Keratinocyte (primary cell): Measurements from ENCODE around the gene RHOG. TPM values are rescaled to one million over a fixed set of nuclear protein-coding genes. Genes with fewer than 3 reads are reported as not detected.

Experiments
- DNase-seq: peaks from one replicate; pipeline ENCODE4 v3.0.0-alpha.2; 2011; ENCODE audit warnings: low read depth, missing footprints, low spot score
- FAIRE-seq: peaks from 2 replicates; lab custom pipeline; 2011; peaks lifted over from hg19 to GRCh38; lab: Jason Lieb, UNC
- H2AFZ ChIP-seq: 2 replicates; pipeline ENCODE4 v1.6.0; 2012; ENCODE audit warnings: low read length, control low read depth, inconsistent platforms; ENCODE audit not compliant: control insufficient read depth
- H3K27ac ChIP-seq: 2 replicates; pipeline ENCODE4 v1.5.1; 2011; ENCODE audit warnings: low read length; ENCODE audit not compliant: control insufficient read depth, insufficient read depth
- H3K27me3 ChIP-seq: 3 replicates; pipeline ENCODE4 v1.6.0; 2011; ENCODE audit warnings: low read length; ENCODE audit not compliant: control insufficient read depth, insufficient read depth; ENCODE audit errors: extremely low read depth
- H3K36me3 ChIP-seq, 2 experiments: 2 replicates in 1 of 2; 3 replicates in 1 of 2; pipeline ENCODE4 v1.5.1; 2011; ENCODE audit warnings: low read length in 2 of 2, mild to moderate bottlenecking in 1 of 2; ENCODE audit not compliant: control insufficient read depth in 2 of 2, insufficient read depth in 2 of 2; ENCODE audit errors: extremely low read depth in 1 of 2
- H3K4me1 ChIP-seq: 3 replicates; pipeline ENCODE4 v1.5.1; 2011; ENCODE audit warnings: low read length; ENCODE audit not compliant: control insufficient read depth, insufficient read depth; ENCODE audit errors: extremely low read depth
- H3K4me2 ChIP-seq: 3 replicates; pipeline ENCODE4 v1.6.0; 2011; ENCODE audit warnings: low read depth, low read length; ENCODE audit not compliant: control insufficient read depth, insufficient read depth; ENCODE audit errors: extremely low read depth
- H3K4me3 ChIP-seq, 3 experiments: fragments of 200-600 bp in 1 of 3; sonication (generic) in 1 of 3; 2 replicates in 2 of 3; 3 replicates in 1 of 3; pipeline ENCODE4 v1.5.1; 2011 to 2016; ENCODE audit warnings: low read length in 3 of 3, mild to moderate bottlenecking in 3 of 3, control low read depth in 2 of 3, inconsistent platforms in 1 of 3, low read depth in 1 of 3, mixed read lengths in 1 of 3, mixed run types in 1 of 3, moderate library complexity in 1 of 3; ENCODE audit not compliant: control insufficient read depth in 2 of 3, insufficient read depth in 2 of 3; ENCODE audit errors: extremely low read depth in 1 of 3
- H3K79me2 ChIP-seq: 2 replicates; pipeline ENCODE4 v1.6.0; 2012; ENCODE audit warnings: low read length; ENCODE audit not compliant: control insufficient read depth, insufficient read depth
- H3K9ac ChIP-seq: 3 replicates; pipeline ENCODE4 v1.6.0; 2011; ENCODE audit warnings: low read length; ENCODE audit not compliant: control insufficient read depth, insufficient read depth; ENCODE audit errors: extremely low read depth
- H3K9me1 ChIP-seq: 3 replicates; pipeline ENCODE4 v1.6.0; 2011; ENCODE audit warnings: low read length; ENCODE audit not compliant: control insufficient read depth, insufficient read depth; ENCODE audit errors: extremely low read depth
- H3K9me3 ChIP-seq: 2 replicates; pipeline ENCODE4 v1.5.1; 2012; ENCODE audit warnings: low read depth, low read length; ENCODE audit not compliant: control insufficient read depth
- H4K20me1 ChIP-seq: 3 replicates; pipeline ENCODE4 v1.6.0; 2011; ENCODE audit warnings: low read length; ENCODE audit not compliant: control insufficient read depth, insufficient read depth; ENCODE audit errors: extremely low read depth
- EZH2 ChIP-seq: IDR thresholded peaks from one replicate; pipeline ENCODE4 v1.6.1; 2012; ENCODE audit warnings: inconsistent platforms, mild to moderate bottlenecking, low read length, moderate library complexity
- dilution Hi-C: fragments of 300-500 bp; cut with MboI; formaldehyde crosslinking; loops from one replicate; pipeline ENCODE4 v1.7.0; 2020; ENCODE audit warnings: low sequenced_read_pairs; ENCODE audit not compliant: extremely low pct_ligation_motif_present
- polyA plus RNA-seq, 5 experiments: library from polyadenylated mRNA; depleted of rRNA in 3 of 5; stranded (reverse) in 3 of 5; stranded (forward) in 1 of 5; unstranded in 1 of 5; fragments of >200 nt; gene quantifications; 1 replicate in 1 of 5; 2 replicates in 3 of 5; 3 replicates in 1 of 5; pipeline versions ENCODE4 v1.2.1 to v1.2.3, GENCODE V29; 2011 to 2012; ENCODE audit warnings: missing spikeins in 2 of 5, low read depth in 1 of 5, low replicate concordance in 1 of 5
- TF ChIP-seq, protein P1 (sequence below), 3 experiments: IDR thresholded peaks in 1 of 3; conservative IDR thresholded peaks in 1 of 3; optimal IDR thresholded peaks in 1 of 3; 2 replicates in 2 of 3; 3 replicates in 1 of 3; pipeline versions ENCODE3 to v1.5.1; 2011; ENCODE audit warnings: low read length in 3 of 3, mild to moderate bottlenecking in 3 of 3, moderate library complexity in 2 of 3, control low read depth in 1 of 3, inconsistent platforms in 1 of 3; ENCODE audit not compliant: insufficient read depth in 2 of 3; ENCODE audit errors: extremely low read depth in 1 of 3

RHOG gene
- polyA plus RNA-seq, 1 donor (not counting 4 experiments of a cell fraction or from before 2014, with no cell fraction given), result 39.8 TPM

DNA sequence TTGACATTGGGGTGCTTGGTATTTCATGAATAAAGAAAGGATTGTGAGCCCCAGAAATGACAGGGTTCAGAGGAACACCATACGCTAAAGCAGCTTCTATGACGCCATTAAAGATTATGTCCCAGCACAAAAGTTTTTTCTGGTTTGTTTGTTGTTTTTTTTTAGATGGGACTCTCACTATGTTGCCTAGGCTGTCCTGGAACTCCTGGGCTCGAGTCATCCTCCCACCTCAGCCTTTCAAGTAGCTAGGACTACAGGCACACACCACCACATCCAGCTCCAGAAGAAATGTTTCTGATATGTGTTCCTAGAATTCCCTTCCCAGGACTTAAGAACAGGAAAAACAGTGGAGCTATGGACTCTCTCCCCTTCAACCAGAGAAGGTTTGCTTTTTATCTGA, 2.6 kb upstream of the RHOG start:
- TF ChIP-seq, protein P1, sequence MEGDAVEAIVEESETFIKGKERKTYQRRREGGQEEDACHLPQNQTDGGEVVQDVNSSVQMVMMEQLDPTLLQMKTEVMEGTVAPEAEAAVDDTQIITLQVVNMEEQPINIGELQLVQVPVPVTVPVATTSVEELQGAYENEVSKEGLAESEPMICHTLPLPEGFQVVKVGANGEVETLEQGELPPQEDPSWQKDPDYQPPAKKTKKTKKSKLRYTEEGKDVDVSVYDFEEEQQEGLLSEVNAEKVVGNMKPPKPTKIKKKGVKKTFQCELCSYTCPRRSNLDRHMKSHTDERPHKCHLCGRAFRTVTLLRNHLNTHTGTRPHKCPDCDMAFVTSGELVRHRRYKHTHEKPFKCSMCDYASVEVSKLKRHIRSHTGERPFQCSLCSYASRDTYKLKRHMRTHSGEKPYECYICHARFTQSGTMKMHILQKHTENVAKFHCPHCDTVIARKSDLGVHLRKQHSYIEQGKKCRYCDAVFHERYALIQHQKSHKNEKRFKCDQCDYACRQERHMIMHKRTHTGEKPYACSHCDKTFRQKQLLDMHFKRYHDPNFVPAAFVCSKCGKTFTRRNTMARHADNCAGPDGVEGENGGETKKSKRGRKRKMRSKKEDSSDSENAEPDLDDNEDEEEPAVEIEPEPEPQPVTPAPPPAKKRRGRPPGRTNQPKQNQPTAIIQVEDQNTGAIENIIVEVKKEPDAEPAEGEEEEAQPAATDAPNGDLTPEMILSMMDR (optimal IDR thresholded peaks at IDR 0.05 in 1 of 3, IDR thresholded peaks at IDR 0.05 in 1 of 3, conservative IDR thresholded peaks at IDR 0.05 in 1 of 3; ENCODE audit: extremely low read depth in 1 of 3, insufficient read depth in 2 of 3, low read length in 3 of 3), result no peak
- TF ChIP-seq EZH2, result no peak
- no peaks in the 10 kb centered on the region for H3K36me3 ChIP-seq
- H4K20me1 ChIP-seq, result peaks cover 3% of the 10 kb centered on the region
- dilution Hi-C loops, result no loop called here
- H3K79me2 ChIP-seq, result peaks cover 22% of the 10 kb centered on the region
- no peak overlapping the region for H3K4me2 ChIP-seq
- H3K9ac ChIP-seq, result no peak overlapping the region
- H3K4me3 ChIP-seq, result no peak overlapping the region
- H3K4me1 ChIP-seq, result peaks cover 18% of the 10 kb centered on the region
- no peaks in the 10 kb centered on the region for H3K9me1 ChIP-seq
- no peak overlapping the region for H2AFZ ChIP-seq
- H3K27me3 ChIP-seq, result no peaks in the 10 kb centered on the region
- H3K9me3 ChIP-seq, result no peaks in the 10 kb centered on the region
- no peak overlapping the region for H3K27ac ChIP-seq
- DNase-seq (no peak), FAIRE-seq (no peak)

GRCh38 chr11:3841426-3842350, 929 bp upstream of the RHOG start:
- H3K79me2 ChIP-seq, result peaks cover 38% of the 10 kb centered on the region
- H3K9me3 ChIP-seq, result no peaks in the 10 kb centered on the region
- H3K9ac ChIP-seq, result peak overlapping the region; percentile 82
- FAIRE-seq (no peak), DNase-seq (no peak)
- H3K36me3 ChIP-seq, result no peaks in the 10 kb centered on the region
- H3K9me1 ChIP-seq, result no peaks in the 10 kb centered on the region
- H3K27ac ChIP-seq, result peak overlapping the region; percentile 37
- no peaks in the 10 kb centered on the region for H3K27me3 ChIP-seq
- no peak for TF ChIP-seq EZH2
- TF ChIP-seq, protein P1 (optimal IDR thresholded peaks at IDR 0.05 in 1 of 3, IDR thresholded peaks at IDR 0.05 in 1 of 3, conservative IDR thresholded peaks at IDR 0.05 in 1 of 3; ENCODE audit: extremely low read depth in 1 of 3, insufficient read depth in 2 of 3, low read length in 3 of 3), result peak; percentile 60 to 94 (median 73)
- H4K20me1 ChIP-seq, result peaks cover 3% of the 10 kb centered on the region
- peak overlapping the region; percentile 23 to 79 (median 60) for H3K4me3 ChIP-seq
- H2AFZ ChIP-seq, result peak overlapping the region; percentile 50
- H3K4me2 ChIP-seq, result peak overlapping the region; percentile 11
- dilution Hi-C loops, result no loop called here
- H3K4me1 ChIP-seq, result peaks cover 21% of the 10 kb centered on the region
